ENCODE data around the gene GPR37L1.

GPR37L1 gene

DNA sequence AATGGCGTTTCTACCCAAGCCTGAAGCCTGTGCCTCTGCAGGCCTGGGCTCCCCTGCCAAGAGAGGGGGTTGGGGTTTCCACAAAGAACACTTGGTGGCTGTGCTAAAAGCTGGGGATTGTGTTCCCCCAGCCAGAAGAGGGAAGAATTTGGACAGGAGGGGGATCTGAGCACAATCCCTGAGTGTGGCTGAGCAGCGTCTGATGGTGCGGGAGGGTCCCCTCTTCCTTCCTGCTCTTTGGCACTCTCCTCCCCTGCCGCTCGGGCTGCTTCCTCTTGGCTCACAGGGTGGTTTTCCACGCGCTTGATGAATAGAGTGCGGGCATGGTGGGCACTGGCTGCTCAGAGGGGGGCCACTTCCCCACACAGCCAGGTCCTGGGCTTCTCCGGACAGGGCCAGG lies 3.7 kb downstream of the GPR37L1 start:
- DNase-seq (ENCODE audit: extremely low spot score): no peak
- no peak for TF ChIP-seq CTCF (IDR thresholded peaks at IDR 0.05; ENCODE audit: control extremely low read depth, extremely low read depth, low read depth, missing control alignments)
- POLR2A ChIA-PET: interaction anchor here (0.6 kb wide), 1 partner anchor 39 kb away, joined by 4 read pairs; no protein-coding TSS in a partner anchor
- CTCF ChIA-PET: interaction anchor here (9.9 kb wide), 1 partner anchor 7 kb away, joined by 99 read pairs; no protein-coding TSS in a partner anchor

DNA sequence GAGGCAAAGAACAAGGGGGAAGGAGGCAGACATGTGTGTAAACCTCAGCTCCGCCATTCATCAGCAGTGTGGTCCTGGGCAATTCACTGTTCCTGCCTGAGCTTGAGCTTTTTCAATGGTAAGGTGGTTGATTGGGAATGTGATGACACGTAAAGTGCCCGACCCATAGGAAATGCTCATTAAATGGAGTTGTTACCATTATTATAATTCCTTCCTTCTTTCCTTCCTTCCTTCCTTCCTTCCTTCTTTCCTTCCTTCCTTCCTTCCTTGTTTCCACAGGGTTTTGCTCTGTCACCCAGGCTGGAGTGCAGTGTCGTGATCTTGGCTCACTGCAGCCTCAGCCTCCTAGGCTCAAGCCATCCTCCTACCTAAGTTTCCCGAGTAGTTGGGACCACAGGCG lies 4.3 kb downstream of the GPR37L1 start:
- ChIA-PET POLR2A (no interaction called here), CTCF (interaction anchor here (9.9 kb wide), 1 partner anchor 7 kb away, joined by 99 read pairs; no protein-coding TSS in a partner anchor)
- no peak for DNase-seq (ENCODE audit: extremely low spot score)
- no peak for TF ChIP-seq CTCF (IDR thresholded peaks at IDR 0.05; ENCODE audit: control extremely low read depth, extremely low read depth, low read depth, missing control alignments)

GRCh38 chr1:202127836-202128622 lies 5.3 kb downstream of the GPR37L1 start:
- CTCF ChIA-PET: interaction anchor here (3.6 kb wide), 1 partner anchor 128 kb away, joined by 9 read pairs; no protein-coding TSS in a partner anchor
- POLR2A ChIA-PET: no interaction called here
- TF ChIP-seq CTCF (IDR thresholded peaks at IDR 0.05; ENCODE audit: control extremely low read depth, extremely low read depth, low read depth, missing control alignments): no peak

DNA sequence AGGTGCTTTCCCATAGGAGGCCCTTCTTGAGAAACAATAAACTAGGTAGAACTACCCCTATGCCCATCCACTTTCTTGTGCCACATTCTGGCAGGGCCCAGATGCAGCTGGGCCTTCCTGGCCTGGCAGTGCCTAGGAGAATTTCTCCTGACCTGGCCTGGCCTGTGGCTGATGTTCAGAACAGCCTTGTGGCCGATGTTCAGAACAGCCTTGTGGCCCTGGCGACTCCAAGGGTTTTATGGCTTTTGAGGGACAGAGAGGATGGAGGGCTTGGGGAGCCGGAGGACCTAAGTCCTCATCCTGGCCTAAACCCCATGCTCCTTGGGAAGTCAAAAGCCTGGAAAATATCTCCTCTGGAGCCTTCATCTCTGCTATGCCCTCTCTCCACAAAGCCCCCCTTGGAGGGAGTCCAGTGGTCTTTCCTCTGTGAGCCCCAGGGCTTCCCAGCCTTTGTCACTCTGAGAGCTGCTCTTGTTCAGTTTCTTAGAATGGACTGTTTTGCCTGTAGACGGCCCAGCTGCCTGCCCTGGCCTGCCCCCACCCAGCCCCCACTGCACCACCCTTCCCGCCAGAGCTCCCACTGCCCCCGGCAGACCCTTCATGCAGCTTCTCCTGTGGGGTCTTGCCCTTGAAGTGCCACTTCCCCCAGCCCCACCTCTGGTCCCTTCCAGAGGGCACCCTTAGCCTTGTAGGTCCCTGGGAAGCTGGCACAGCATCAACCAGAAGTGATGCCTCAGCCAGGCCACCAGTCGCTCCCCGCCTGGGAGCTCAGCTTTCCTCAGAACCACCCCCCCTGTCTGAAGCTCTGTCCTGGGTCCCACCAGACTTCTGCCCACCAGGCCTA lies 7.0 kb downstream of the GPR37L1 start:
- POLR2A ChIA-PET: interaction anchor here (0.6 to 0.7 kb wide), 2 partner anchors 127 to 143 kb away, joined by 3 to 9 read pairs; no protein-coding TSS in a partner anchor
- CTCF ChIA-PET: interaction anchor here (1.8 to 3.6 kb wide), 2 partner anchors 11 to 130 kb away, joined by 9 read pairs; no protein-coding TSS in a partner anchor

More at GRCh38 chr1:202127836-202128622, 5.3 kb downstream of the GPR37L1 start:
- DNase-seq (ENCODE audit: extremely low spot score): no peak

GRCh38 chr1:202130297-202130721 lies 7.6 kb downstream of the GPR37L1 start:
- ChIA-PET POLR2A (no interaction called here), CTCF (interaction anchor here (1.8 to 3.6 kb wide), 2 partner anchors 11 to 131 kb away, joined by 9 read pairs; no protein-coding TSS in a partner anchor)
- TF ChIP-seq CTCF (IDR thresholded peaks at IDR 0.05; ENCODE audit: control extremely low read depth, extremely low read depth, low read depth, missing control alignments): no peak
- DNase-seq (ENCODE audit: extremely low spot score): no peak

More for the DNA sequence above, 7.0 kb downstream of the GPR37L1 start:
- TF ChIP-seq CTCF (IDR thresholded peaks at IDR 0.05; ENCODE audit: control extremely low read depth, extremely low read depth, low read depth, missing control alignments): no peak
- DNase-seq (ENCODE audit: extremely low spot score): no peak
